ENCODE results near the gene SOAT2.

DNA sequence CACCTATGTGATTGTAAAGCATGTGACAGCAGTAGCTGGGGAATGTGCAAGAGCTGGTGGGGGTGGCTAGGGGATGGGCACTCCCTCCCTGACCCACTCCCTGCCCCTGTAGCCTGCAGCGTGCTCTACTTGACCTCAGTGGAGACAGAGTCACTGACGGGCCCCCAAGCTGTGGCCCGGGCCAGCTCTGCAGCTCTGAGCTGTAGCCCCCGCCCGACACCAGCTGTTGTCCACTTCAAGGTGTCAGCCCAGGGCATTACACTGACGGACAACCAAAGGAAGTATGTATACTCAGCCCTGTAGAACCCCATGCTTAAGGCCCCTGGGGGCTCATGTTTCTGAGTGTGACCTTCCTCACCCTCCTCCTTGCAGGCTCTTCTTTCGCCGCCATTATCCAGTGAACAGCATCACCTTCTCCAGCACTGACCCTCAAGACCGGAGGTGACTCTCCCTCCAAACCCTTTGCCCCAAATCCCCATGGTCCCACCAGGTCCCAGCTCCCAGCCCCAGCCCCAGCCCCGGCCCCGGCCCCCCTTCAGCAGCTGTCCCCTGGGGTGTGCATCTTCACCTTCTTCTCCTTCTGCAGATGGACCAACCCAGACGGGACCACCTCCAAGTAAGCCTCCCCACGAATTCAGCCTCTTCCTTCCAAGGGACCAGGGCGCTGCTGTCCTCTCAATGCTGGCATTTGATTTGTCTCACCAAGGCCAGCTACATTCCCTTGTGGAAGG lies 40.1 kb upstream of the SOAT2 start:
- TF ChIP-seq, protein P1, sequence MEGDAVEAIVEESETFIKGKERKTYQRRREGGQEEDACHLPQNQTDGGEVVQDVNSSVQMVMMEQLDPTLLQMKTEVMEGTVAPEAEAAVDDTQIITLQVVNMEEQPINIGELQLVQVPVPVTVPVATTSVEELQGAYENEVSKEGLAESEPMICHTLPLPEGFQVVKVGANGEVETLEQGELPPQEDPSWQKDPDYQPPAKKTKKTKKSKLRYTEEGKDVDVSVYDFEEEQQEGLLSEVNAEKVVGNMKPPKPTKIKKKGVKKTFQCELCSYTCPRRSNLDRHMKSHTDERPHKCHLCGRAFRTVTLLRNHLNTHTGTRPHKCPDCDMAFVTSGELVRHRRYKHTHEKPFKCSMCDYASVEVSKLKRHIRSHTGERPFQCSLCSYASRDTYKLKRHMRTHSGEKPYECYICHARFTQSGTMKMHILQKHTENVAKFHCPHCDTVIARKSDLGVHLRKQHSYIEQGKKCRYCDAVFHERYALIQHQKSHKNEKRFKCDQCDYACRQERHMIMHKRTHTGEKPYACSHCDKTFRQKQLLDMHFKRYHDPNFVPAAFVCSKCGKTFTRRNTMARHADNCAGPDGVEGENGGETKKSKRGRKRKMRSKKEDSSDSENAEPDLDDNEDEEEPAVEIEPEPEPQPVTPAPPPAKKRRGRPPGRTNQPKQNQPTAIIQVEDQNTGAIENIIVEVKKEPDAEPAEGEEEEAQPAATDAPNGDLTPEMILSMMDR (IDR thresholded peaks at IDR 0.05), result no peak
- TF ChIP-seq POLR2A (IDR thresholded peaks at IDR 0.05) (no peak), POLR2AphosphoS5 (IDR thresholded peaks at IDR 0.05) (no peak)
